Sigmoid colon (tissue), 7 donors: Measurements from ENCODE around the gene RANBP3L. TPM values are rescaled to one million over a fixed set of nuclear protein-coding genes. Genes with fewer than 3 reads are reported as not detected.

Source experiments
- DNase-seq: peaks from one replicate; pipeline ENCODE4 v3.0.0-alpha.2; 2019
- H3K27ac ChIP-seq, 4 donors: fragments of 200-600 bp; sonication (generic); one replicate each; pipeline ENCODE4 v1.5.1; 2016 to 2019; ENCODE audit warnings: mild to moderate bottlenecking in 1 of 4
- H3K27me3 ChIP-seq, 3 donors: fragments of 200-600 bp; sonication (generic); one replicate each; pipeline ENCODE4 v1.5.1; 2019; ENCODE audit warnings: mild to moderate bottlenecking in 1 of 3
- H3K36me3 ChIP-seq, 4 donors: fragments of 200-600 bp; sonication (generic); one replicate each; pipeline ENCODE4 v1.5.1; 2016 to 2019
- H3K4me1 ChIP-seq, 4 donors: fragments of 200-600 bp; sonication (generic); one replicate each; pipeline ENCODE4 v1.5.1; 2017 to 2019
- H3K4me3 ChIP-seq, 4 donors: fragments of 200-600 bp; sonication (generic); one replicate each; pipeline ENCODE4 v1.5.1; 2017 to 2019; ENCODE audit warnings: mild to moderate bottlenecking in 2 of 4, moderate library complexity in 1 of 4
- H3K9me3 ChIP-seq, 4 donors: fragments of 200-600 bp in 3 of 4; sonication (generic) in 3 of 4; one replicate each; pipeline versions ENCODE4 v1.5.1 to v1.6.1; 2013 to 2019
- EP300 ChIP-seq, 4 donors: sonication (generic); formaldehyde crosslinking; IDR thresholded peaks; one replicate each; pipeline ENCODE4 v1.6.1; 2017; ENCODE audit warnings: antibody characterized with exemption in 4 of 4
- POLR2A ChIP-seq, 2 donors: fragments of 450-650 bp; IDR thresholded peaks; one replicate each; pipeline ENCODE4 v1.6.1; 2016; ENCODE audit warnings: antibody characterized with exemption in 2 of 2, mild to moderate bottlenecking in 2 of 2, moderate library complexity in 2 of 2
- POLR2AphosphoS5 ChIP-seq, 4 donors: sonication (generic); formaldehyde crosslinking; IDR thresholded peaks; one replicate each; pipeline ENCODE4 v1.6.1; 2017; ENCODE audit warnings: antibody characterized with exemption in 4 of 4
- WGBS, 2 donors: extraction: QIAGEN DNeasy Blood & Tissue Kit; methylation state at CpG; one replicate each; pipeline ENCODE4 v1.1.7; 2013; 5-methylcytosine and 5-hydroxymethylcytosine counted together
- intact Hi-C: fragments of 100-400 bp; cut with DNase I; formaldehyde crosslinking; loops from one replicate; pipeline ENCODE4 v1.15.1; 2023
- polyA plus RNA-seq, 3 donors: library from polyadenylated mRNA; stranded (reverse); fragments of 200-250 nt; gene quantifications; one replicate each; pipeline ENCODE4 v1.2.3, GENCODE V29; 2013
- total RNA-seq, 4 donors: library from RNA; depleted of rRNA; stranded (reverse); fragments of >200 nt; gene quantifications; one replicate each; pipeline ENCODE4 v1.1.0, GENCODE V29; 2016
- TF ChIP-seq, protein P1 (sequence below), 4 experiments: fragments of 450-650 bp in 3 of 4; fragments of 200-600 bp in 1 of 4; IDR thresholded peaks; one replicate each; pipeline ENCODE4 v1.5.1; 2016 to 2019; ENCODE audit warnings: antibody characterized with exemption in 4 of 4, mild to moderate bottlenecking in 3 of 4, moderate library complexity in 2 of 4
- donor health status: healthy with polysubstance abuse.
- donor health status: Bipolar disorder and iron deficiency.
- donor health status: healthy.

RANBP3L gene
- total and polyA plus RNA-seq, 7 donors = 0.28 to 16.9 (median 3.5) TPM; not detected in 2

DNA sequence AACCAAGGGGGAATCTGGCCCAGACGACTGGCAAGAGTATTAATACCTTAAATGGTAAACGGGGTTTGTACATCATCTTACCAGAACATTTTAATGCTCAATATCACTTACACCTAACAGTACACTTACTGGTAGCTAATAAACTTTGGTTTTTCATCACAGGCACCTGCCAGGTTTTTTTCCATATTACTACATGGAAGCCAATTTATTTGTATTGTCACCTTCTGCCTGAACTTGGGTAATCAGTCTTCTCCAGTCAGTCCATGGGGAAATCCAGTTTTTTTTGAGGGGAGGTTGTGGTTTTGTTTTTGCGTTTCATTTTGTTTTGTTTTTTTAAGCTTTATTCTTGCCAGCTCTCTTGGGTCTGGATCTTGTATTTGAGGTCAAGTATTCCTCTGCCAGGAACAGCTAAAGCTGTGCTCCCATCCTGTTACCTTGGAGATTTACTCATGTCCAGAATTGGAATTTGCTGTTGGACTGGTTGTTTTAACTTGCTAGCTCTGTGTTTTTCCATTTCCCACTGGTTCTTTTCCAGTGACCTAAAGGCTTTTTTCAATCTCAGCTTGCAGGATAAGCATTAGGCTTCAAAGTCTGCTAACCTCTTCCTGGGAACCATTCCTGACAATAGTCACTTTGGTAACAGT, 48.9 kb downstream of the RANBP3L start:
- no peaks in the 10 kb centered on the region for H3K36me3 ChIP-seq
- no peaks in the 10 kb centered on the region for H3K9me3 ChIP-seq
- H3K27me3 ChIP-seq = no peaks in the 10 kb centered on the region
- peak overlapping the region; percentile 61 to 70 (median 66) for H3K27ac ChIP-seq
- H3K4me1 ChIP-seq = peaks cover 0 to 24% (median 14%) of the 10 kb centered on the region in 4 donors
- DNase-seq = no peak
- TF ChIP-seq, protein P1, sequence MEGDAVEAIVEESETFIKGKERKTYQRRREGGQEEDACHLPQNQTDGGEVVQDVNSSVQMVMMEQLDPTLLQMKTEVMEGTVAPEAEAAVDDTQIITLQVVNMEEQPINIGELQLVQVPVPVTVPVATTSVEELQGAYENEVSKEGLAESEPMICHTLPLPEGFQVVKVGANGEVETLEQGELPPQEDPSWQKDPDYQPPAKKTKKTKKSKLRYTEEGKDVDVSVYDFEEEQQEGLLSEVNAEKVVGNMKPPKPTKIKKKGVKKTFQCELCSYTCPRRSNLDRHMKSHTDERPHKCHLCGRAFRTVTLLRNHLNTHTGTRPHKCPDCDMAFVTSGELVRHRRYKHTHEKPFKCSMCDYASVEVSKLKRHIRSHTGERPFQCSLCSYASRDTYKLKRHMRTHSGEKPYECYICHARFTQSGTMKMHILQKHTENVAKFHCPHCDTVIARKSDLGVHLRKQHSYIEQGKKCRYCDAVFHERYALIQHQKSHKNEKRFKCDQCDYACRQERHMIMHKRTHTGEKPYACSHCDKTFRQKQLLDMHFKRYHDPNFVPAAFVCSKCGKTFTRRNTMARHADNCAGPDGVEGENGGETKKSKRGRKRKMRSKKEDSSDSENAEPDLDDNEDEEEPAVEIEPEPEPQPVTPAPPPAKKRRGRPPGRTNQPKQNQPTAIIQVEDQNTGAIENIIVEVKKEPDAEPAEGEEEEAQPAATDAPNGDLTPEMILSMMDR (IDR thresholded peaks at IDR 0.05) = no peak
- TF ChIP-seq POLR2AphosphoS5 (IDR thresholded peaks at IDR 0.05) = peak in 2 of 4 donors; percentile 25 to 28
- intact Hi-C loops = no loop called here
- 82 to 91% methylated on average over 3 of the region's 3 CpGs for WGBS, 2 donors
- no peak overlapping the region for H3K4me3 ChIP-seq

DNA sequence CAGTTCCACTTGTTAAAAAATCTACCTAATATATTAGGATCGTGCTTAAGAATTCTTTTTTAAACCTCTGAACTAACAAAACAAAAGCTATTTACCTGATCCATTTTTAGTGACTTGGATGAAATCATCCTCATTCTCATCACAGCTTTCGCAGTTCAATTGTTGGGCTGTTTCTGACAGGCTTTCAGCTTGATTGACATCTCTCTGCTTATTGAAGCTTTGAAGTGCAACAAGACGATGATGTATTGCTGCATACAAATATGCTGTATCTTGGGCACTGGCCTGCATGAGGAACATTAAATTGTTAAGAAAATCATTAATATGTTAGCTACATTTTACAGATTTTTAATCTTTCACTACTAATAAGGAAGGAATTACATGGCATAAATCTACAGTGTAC, 50.5 kb downstream of the RANBP3L start:
- H3K9me3 ChIP-seq = no peaks in the 10 kb centered on the region
- intact Hi-C loops = no loop called here
- H3K4me3 ChIP-seq = no peak overlapping the region
- H3K27me3 ChIP-seq = no peaks in the 10 kb centered on the region
- peaks cover 0 to 24% (median 14%) of the 10 kb centered on the region in 4 donors for H3K4me1 ChIP-seq
- no peak for DNase-seq
- peak overlapping the region in 3 of 4 donors; percentile 35 to 69 (median 61) for H3K27ac ChIP-seq
- H3K36me3 ChIP-seq = no peaks in the 10 kb centered on the region
- TF ChIP-seq EP300 (IDR thresholded peaks at IDR 0.05) (no peak), POLR2AphosphoS5 (IDR thresholded peaks at IDR 0.05) (no peak), POLR2A (IDR thresholded peaks at IDR 0.05) (no peak)
- TF ChIP-seq, protein P1 (IDR thresholded peaks at IDR 0.05) = no peak
- WGBS, 2 donors = 90 to 92% methylated on average over 3 of the region's 3 CpGs

DNA sequence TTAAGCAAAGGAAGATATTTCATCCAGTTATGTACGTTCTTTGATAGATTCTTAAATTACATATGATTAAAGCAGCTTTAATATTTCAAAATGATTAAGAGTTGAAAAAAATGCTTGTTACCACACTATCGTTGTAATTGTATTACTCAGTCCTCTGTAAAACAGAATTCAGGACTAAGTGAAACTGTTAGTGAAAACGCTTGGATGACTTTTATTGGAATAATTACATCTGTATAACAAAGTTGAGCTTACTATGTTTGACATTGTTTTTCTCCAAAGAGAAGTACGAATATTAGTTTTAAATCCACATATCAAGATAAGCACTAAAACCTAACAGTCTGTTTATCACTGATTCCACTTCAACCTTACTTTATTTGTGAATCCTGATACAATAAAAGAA, 51.3 kb downstream of the RANBP3L start:
- intact Hi-C loops = no loop called here
- Histone ChIP-seq H3K4me3 (no peak overlapping the region), H3K4me1 (peaks cover 0 to 24% (median 14%) of the 10 kb centered on the region in 4 donors), H3K9me3 (no peaks in the 10 kb centered on the region), H3K36me3 (no peaks in the 10 kb centered on the region), H3K27ac (peak overlapping the region in 2 of 4 donors; percentile 35 to 69), H3K27me3 (no peaks in the 10 kb centered on the region)
- 79 to 80% methylated on average over 4 of the region's 4 CpGs for WGBS, 2 donors
- TF ChIP-seq POLR2A (IDR thresholded peaks at IDR 0.05) = no peak
- TF ChIP-seq POLR2AphosphoS5 (IDR thresholded peaks at IDR 0.05) = no peak
- TF ChIP-seq EP300 (IDR thresholded peaks at IDR 0.05) = no peak
- TF ChIP-seq, protein P1 (IDR thresholded peaks at IDR 0.05) = no peak
- no peak for DNase-seq

DNA sequence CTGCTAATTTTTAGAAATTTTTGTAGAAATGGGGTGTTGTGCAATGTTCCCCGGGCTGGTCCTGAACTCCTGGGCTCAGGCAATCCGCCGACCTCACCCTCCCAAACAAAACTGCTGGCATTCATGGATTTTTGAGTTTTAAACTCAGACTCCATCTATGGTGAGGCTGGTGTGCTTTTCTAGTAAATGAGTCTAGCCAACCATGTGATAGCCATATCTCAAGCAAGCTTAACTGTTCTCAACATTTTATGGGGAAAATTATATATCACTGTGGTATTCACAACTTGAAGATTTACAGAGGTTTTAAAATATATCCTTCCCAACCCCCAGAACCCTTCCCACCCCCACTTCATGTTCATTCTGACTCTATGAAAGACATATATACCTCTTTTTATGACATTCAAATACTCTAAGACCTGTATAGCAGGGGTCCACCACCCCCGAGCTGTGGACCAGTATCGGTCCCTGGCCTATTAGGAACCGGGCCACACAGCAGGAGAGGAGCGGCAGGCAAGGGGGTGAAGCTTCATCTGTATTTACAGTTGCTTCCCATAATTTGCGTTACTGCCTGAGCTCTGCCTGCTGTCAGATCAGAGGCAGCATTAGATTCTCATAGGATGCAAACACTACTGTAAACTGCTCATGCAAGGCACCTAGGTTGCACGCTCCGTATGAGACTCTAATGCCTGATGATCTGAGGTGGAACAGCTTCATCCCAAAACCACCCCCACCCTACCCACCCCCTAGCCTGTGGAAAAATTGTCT, 55.5 kb downstream of the RANBP3L start:
- Histone ChIP-seq H3K27ac (no peak overlapping the region), H3K36me3 (no peaks in the 10 kb centered on the region), H3K9me3 (no peaks in the 10 kb centered on the region), H3K4me3 (no peak overlapping the region), H3K27me3 (no peaks in the 10 kb centered on the region), H3K4me1 (peaks cover 0 to 9% (median 6%) of the 10 kb centered on the region in 4 donors)
- DNase-seq = no peak
- 94 to 95% methylated on average over 10 of the region's 10 CpGs for WGBS, 2 donors
- intact Hi-C loops = loop anchor here (10.0 kb wide), 1 partner anchor 59 kb away; the partner anchor contains the start of gene RANBP3L
- TF ChIP-seq EP300 (IDR thresholded peaks at IDR 0.05) = no peak
- TF ChIP-seq POLR2AphosphoS5 (IDR thresholded peaks at IDR 0.05) = no peak
- TF ChIP-seq, protein P1 (IDR thresholded peaks at IDR 0.05) = no peak
- no peak for TF ChIP-seq POLR2A (IDR thresholded peaks at IDR 0.05)
